AG04450 (cell line): ENCODE measurements around the gene OSBP2. TPM values are rescaled to one million over a fixed set of nuclear protein-coding genes. Genes with fewer than 3 reads are reported as not detected.

Source experiments
- CTCF ChIA-PET: fragments of 300-600, 350-600 bp; formaldehyde crosslinking; extraction: SDS; loops from one replicate; lab custom pipeline; 2022; ENCODE audit warnings: antibody characterized with exemption, inconsistent platforms; lab: Charles Lee
- POLR2A ChIA-PET: fragments of 350-600 bp; formaldehyde crosslinking; extraction: SDS; loops from one replicate; lab custom pipeline; 2021; ENCODE audit warnings: antibody characterized with exemption, inconsistent platforms; lab: Yijun Ruan, JAX
- DNase-seq: peaks from one replicate; pipeline ENCODE4 v3.0.0-alpha.2; 2011; ENCODE audit warnings: low read depth, low spot score
- H3K27ac ChIP-seq: one replicate; pipeline ENCODE4 v1.5.1; 2012; ENCODE audit warnings: low read depth, low read length, control low read depth
- H3K27me3 ChIP-seq: one replicate; pipeline ENCODE4 v1.6.0; 2012; ENCODE audit warnings: low read length; ENCODE audit not compliant: control insufficient read depth, insufficient read depth
- H3K4me3 ChIP-seq: 2 replicates; pipeline ENCODE4 v1.5.1; 2011; ENCODE audit warnings: mild to moderate bottlenecking, low read depth, low read length, control low read depth
- H3K9me3 ChIP-seq: 2 replicates; pipeline ENCODE4 v1.5.1; 2012; ENCODE audit warnings: low read length; ENCODE audit not compliant: control insufficient read depth, insufficient read depth
- polyA plus RNA-seq: library from polyadenylated mRNA; depleted of rRNA; stranded (reverse); fragments of >200 nt; gene quantifications from 2 replicates; pipeline ENCODE4 v1.2.3, GENCODE V29; 2011
- TF ChIP-seq, protein P1 (sequence below): IDR thresholded peaks from 2 replicates; pipeline ENCODE4 v1.5.1; 2011; ENCODE audit warnings: low read depth, low read length, control low read depth, inconsistent platforms

Gene OSBP2
- polyA plus RNA-seq, 1 experiment = 1.8 TPM

GRCh38 chr22:30905696-30906341 is 211.1 kb downstream of the OSBP2 start:
- no peaks in the 10 kb centered on the region for H3K9me3 ChIP-seq
- H3K27ac ChIP-seq = no peak overlapping the region
- no peak overlapping the region for H3K4me3 ChIP-seq
- TF ChIP-seq, protein P1, sequence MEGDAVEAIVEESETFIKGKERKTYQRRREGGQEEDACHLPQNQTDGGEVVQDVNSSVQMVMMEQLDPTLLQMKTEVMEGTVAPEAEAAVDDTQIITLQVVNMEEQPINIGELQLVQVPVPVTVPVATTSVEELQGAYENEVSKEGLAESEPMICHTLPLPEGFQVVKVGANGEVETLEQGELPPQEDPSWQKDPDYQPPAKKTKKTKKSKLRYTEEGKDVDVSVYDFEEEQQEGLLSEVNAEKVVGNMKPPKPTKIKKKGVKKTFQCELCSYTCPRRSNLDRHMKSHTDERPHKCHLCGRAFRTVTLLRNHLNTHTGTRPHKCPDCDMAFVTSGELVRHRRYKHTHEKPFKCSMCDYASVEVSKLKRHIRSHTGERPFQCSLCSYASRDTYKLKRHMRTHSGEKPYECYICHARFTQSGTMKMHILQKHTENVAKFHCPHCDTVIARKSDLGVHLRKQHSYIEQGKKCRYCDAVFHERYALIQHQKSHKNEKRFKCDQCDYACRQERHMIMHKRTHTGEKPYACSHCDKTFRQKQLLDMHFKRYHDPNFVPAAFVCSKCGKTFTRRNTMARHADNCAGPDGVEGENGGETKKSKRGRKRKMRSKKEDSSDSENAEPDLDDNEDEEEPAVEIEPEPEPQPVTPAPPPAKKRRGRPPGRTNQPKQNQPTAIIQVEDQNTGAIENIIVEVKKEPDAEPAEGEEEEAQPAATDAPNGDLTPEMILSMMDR = no peak
- CTCF ChIA-PET = interaction anchor here (1.2 kb wide), 1 partner anchor 16 kb away, joined by 3 read pairs; no protein-coding TSS in a partner anchor
- no peaks in the 10 kb centered on the region for H3K27me3 ChIP-seq
- no peak for DNase-seq
- POLR2A ChIA-PET = no interaction called here

GRCh38 chr22:30906411-30906810 is 211.7 kb downstream of the OSBP2 start:
- no peaks in the 10 kb centered on the region for H3K9me3 ChIP-seq
- no peak overlapping the region for H3K27ac ChIP-seq
- ChIA-PET CTCF (interaction anchor here (1.2 to 6.2 kb wide), 2 partner anchors 14 to 17 kb away, joined by 3 to 70 read pairs; no protein-coding TSS in a partner anchor), POLR2A (no interaction called here)
- no peaks in the 10 kb centered on the region for H3K27me3 ChIP-seq
- TF ChIP-seq, protein P1 = no peak
- H3K4me3 ChIP-seq = no peak overlapping the region
- DNase-seq = no peak

DNA sequence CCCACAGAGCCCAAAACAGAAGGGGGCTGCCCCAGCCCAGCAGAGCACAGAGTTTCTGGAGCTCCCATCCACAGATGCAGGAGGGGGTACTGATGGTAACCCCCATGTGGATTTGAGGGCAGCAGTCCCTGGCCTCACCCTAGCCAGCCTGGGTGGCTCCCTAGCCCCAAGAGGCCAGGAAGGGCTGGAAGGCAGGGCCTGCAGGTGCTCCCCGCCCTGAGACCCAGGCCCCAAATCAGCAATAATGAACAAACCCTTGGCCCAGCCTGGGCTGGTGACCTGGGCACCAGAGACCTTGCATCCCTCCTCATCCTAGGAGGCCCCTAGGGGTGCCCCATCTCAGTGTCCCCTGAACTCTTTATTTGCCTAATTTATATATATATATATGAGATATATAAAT is 212.3 kb downstream of the OSBP2 start:
- Histone ChIP-seq H3K27ac (no peak overlapping the region), H3K4me3 (no peak overlapping the region), H3K9me3 (no peaks in the 10 kb centered on the region), H3K27me3 (no peaks in the 10 kb centered on the region)
- ChIA-PET POLR2A (no interaction called here), CTCF (interaction anchor here (1.2 to 6.2 kb wide), 2 partner anchors 14 to 17 kb away, joined by 3 to 70 read pairs; no protein-coding TSS in a partner anchor)
- DNase-seq = no peak
- TF ChIP-seq, protein P1 = no peak

DNA sequence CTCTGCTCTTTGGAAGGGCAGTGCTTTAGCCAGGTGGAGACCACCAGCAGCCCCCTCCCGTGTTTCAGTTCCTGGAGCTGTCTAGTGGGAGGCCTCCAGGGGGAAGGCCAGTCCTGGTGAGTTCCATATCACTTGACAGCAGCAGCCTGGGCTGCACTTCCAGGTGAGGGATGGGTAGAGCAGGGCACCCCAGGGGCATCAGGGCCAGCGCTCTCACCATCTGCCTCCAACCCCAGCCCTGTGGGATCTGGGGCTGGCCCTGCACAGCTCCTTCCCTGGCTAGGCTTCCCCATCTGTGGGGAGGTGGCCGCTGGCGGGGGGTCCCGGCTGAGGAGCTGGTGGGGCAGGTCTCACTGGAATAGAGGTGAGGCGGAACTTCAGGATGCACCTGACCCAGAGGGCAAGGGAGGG is 213.4 kb downstream of the OSBP2 start:
- TF ChIP-seq, protein P1 = no peak
- POLR2A ChIA-PET = no interaction called here
- DNase-seq = no peak

GRCh38 chr22:30909306-30909705 is 214.6 kb downstream of the OSBP2 start:
- ChIA-PET CTCF (interaction anchor here (1.0 to 6.2 kb wide), 3 partner anchors 12 to 146 kb away, joined by 3 to 70 read pairs (median 4); no protein-coding TSS in a partner anchor), POLR2A (no interaction called here)
- DNase-seq = no peak
- no peaks in the 10 kb centered on the region; the same call in 1 of the 2 replicates for H3K9me3 ChIP-seq
- TF ChIP-seq, protein P1 = no peak
- H3K27ac ChIP-seq = no peak overlapping the region
- H3K4me3 ChIP-seq = no peak overlapping the region
- no peaks in the 10 kb centered on the region for H3K27me3 ChIP-seq

More for the DNA sequence above, 213.4 kb downstream of the OSBP2 start:
- CTCF ChIA-PET = interaction anchor here (0.6 to 6.2 kb wide), 4 partner anchors 13 to 295 kb away, joined by 3 to 70 read pairs (median 4); no protein-coding TSS in a partner anchor
- Histone ChIP-seq H3K4me3 (no peak overlapping the region), H3K9me3 (no peaks in the 10 kb centered on the region; the same call in 1 of the 2 replicates), H3K27ac (no peak overlapping the region), H3K27me3 (no peaks in the 10 kb centered on the region)
